Activated naive CD4-positive, alpha-beta T cell treated with anti-CD3 and anti-CD28 coated beads for 36 hours (primary cell): ENCODE results near the gene KRTAP19-1. TPM values are rescaled to one million over a fixed set of nuclear protein-coding genes. Genes with fewer than 3 reads are reported as not detected.

Experiments
- total RNA-seq, 2 experiments: library from RNA; stranded (reverse); gene quantifications; one replicate each; pipeline ENCODE4 v1.2.3, GENCODE V29; 2021

Gene KRTAP19-1
- total RNA-seq, 2 experiments from 2014 or later: not detected

Other genes starting within 250 kb of the KRTAP19-1 start
- not detected for gene KRTAP24-1, start 197.4 kb downstream of the KRTAP19-1 start, total RNA-seq
- not detected for gene KRTAP25-1, start 190.9 kb downstream of the KRTAP19-1 start, total RNA-seq
- gene KRTAP26-1, start 160.1 kb downstream of the KRTAP19-1 start, total RNA-seq: not detected
- gene KRTAP27-1, start 142.7 kb downstream of the KRTAP19-1 start, total RNA-seq: not detected
- gene KRTAP23-1, start 131.8 kb downstream of the KRTAP19-1 start, total RNA-seq: not detected
- gene KRTAP13-2, start 108.1 kb downstream of the KRTAP19-1 start, total RNA-seq: not detected
- not detected for gene KRTAP13-1, start 84.3 kb downstream of the KRTAP19-1 start, total RNA-seq
- gene KRTAP13-3, start 54.4 kb downstream of the KRTAP19-1 start, total RNA-seq: not detected
- gene KRTAP13-4, start 50.1 kb downstream of the KRTAP19-1 start, total RNA-seq: not detected
- gene KRTAP15-1, start 40.1 kb downstream of the KRTAP19-1 start, total RNA-seq: not detected
- gene KRTAP19-2, start 7.1 kb upstream of the KRTAP19-1 start, total RNA-seq: not detected
- not detected for gene KRTAP19-3, start 11.6 kb upstream of the KRTAP19-1 start, total RNA-seq
- gene KRTAP19-4, start 16.8 kb upstream of the KRTAP19-1 start, total RNA-seq: not detected
- gene KRTAP19-5, start 21.8 kb upstream of the KRTAP19-1 start, total RNA-seq: not detected
- gene KRTAP19-6, start 61.5 kb upstream of the KRTAP19-1 start, total RNA-seq: not detected
- gene KRTAP19-7, start 80.9 kb upstream of the KRTAP19-1 start, total RNA-seq: not detected
- not detected for gene KRTAP22-2, start 110.0 kb upstream of the KRTAP19-1 start, total RNA-seq
- not detected for gene KRTAP6-3, start 112.1 kb upstream of the KRTAP19-1 start, total RNA-seq
- gene KRTAP6-2, start 118.5 kb upstream of the KRTAP19-1 start, total RNA-seq: not detected
- not detected for gene KRTAP22-1, start 120.7 kb upstream of the KRTAP19-1 start, total RNA-seq
- gene KRTAP6-1, start 133.6 kb upstream of the KRTAP19-1 start, total RNA-seq: not detected
- not detected for gene KRTAP20-1, start 136.1 kb upstream of the KRTAP19-1 start, total RNA-seq
- not detected for gene KRTAP20-4, start 140.3 kb upstream of the KRTAP19-1 start, total RNA-seq
- gene KRTAP20-2, start 154.8 kb upstream of the KRTAP19-1 start, total RNA-seq: not detected
- gene KRTAP20-3, start 162.5 kb upstream of the KRTAP19-1 start, total RNA-seq: not detected
- not detected for gene KRTAP21-3, start 238.4 kb upstream of the KRTAP19-1 start, total RNA-seq